Transverse colon (tissue), 4 donors: ENCODE results near the gene SLC24A3.

Experiments used
- EP300 ChIP-seq: sonication (generic); formaldehyde crosslinking; IDR thresholded peaks from one replicate; pipeline ENCODE4 v1.6.1; 2017; ENCODE audit warnings: antibody characterized with exemption, low read depth
- POLR2A ChIP-seq: fragments of 450-650 bp; IDR thresholded peaks from one replicate; pipeline ENCODE4 v1.6.1; 2016; ENCODE audit warnings: antibody characterized with exemption, mild to moderate bottlenecking, moderate library complexity
- POLR2AphosphoS5 ChIP-seq, 3 donors: sonication (generic); formaldehyde crosslinking; IDR thresholded peaks; one replicate each; pipeline ENCODE4 v1.6.1; 2016; ENCODE audit warnings: antibody characterized with exemption in 3 of 3
- TF ChIP-seq, protein P1 (sequence below), 5 experiments: fragments of 200-600 bp in 3 of 5; fragments of 450-650 bp in 2 of 5; sonication (generic) in 3 of 5; IDR thresholded peaks; 1 replicate in 2 of 5; 2 replicates in 3 of 5; pipeline ENCODE4 v1.5.1; 2016 to 2017; ENCODE audit warnings: antibody characterized with exemption in 5 of 5, inconsistent platforms in 3 of 5, mild to moderate bottlenecking in 2 of 5, moderate library complexity in 1 of 5

DNA sequence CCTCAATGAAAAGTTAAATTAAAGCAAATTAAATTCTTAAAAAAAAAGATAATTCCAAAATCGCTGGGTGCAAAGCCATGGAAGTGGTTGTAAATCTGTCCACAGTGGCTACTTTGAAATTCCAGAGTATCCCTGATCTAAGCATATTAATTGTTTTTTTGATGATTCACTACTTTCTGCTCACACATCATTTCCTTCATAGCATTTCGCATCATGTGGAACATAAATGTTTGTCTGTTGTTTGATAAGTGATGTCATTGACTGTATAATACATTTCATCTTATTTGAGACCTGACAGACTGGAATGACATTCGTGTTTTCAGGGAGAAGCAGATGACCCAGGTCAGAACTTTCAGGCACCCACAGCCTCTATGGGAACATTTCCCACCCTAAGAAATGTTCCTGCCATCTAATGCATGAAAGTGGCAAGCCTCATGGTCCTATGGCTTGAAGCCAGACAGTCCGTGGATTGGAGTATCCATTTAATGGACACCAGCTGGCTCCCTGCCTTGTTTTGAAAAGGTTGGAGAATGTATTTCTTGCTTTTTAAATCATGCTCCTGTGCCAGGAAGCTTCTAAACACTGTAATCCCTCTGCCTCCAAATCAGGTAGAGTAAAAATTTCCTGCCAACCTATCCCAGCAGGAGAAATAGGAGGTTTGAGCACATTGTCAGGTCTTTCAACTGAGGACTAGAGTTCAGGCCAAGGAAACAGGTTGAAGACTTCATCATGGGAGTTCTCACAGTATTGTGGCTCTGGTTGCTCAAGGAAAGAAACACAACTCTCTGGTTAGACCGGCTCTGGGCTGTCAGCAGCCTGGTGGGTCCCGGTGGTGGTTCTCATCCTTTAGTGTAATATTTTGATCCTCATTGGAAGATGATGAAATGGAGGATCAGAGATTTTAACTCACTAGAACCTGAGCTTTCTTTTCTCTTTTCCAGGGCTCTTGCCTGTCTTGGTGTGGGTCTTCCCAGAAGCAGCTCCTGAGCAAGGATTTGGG is 157.9 kb downstream of the SLC24A3 start:
- TF ChIP-seq, protein P1, sequence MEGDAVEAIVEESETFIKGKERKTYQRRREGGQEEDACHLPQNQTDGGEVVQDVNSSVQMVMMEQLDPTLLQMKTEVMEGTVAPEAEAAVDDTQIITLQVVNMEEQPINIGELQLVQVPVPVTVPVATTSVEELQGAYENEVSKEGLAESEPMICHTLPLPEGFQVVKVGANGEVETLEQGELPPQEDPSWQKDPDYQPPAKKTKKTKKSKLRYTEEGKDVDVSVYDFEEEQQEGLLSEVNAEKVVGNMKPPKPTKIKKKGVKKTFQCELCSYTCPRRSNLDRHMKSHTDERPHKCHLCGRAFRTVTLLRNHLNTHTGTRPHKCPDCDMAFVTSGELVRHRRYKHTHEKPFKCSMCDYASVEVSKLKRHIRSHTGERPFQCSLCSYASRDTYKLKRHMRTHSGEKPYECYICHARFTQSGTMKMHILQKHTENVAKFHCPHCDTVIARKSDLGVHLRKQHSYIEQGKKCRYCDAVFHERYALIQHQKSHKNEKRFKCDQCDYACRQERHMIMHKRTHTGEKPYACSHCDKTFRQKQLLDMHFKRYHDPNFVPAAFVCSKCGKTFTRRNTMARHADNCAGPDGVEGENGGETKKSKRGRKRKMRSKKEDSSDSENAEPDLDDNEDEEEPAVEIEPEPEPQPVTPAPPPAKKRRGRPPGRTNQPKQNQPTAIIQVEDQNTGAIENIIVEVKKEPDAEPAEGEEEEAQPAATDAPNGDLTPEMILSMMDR (IDR thresholded peaks at IDR 0.05), result no peak
- TF ChIP-seq POLR2A (no peak), EP300 (no peak), POLR2AphosphoS5 (IDR thresholded peaks at IDR 0.05) (no peak)
